ENCODE measurements around the gene SNAPC4.

SNAPC4 gene

DNA sequence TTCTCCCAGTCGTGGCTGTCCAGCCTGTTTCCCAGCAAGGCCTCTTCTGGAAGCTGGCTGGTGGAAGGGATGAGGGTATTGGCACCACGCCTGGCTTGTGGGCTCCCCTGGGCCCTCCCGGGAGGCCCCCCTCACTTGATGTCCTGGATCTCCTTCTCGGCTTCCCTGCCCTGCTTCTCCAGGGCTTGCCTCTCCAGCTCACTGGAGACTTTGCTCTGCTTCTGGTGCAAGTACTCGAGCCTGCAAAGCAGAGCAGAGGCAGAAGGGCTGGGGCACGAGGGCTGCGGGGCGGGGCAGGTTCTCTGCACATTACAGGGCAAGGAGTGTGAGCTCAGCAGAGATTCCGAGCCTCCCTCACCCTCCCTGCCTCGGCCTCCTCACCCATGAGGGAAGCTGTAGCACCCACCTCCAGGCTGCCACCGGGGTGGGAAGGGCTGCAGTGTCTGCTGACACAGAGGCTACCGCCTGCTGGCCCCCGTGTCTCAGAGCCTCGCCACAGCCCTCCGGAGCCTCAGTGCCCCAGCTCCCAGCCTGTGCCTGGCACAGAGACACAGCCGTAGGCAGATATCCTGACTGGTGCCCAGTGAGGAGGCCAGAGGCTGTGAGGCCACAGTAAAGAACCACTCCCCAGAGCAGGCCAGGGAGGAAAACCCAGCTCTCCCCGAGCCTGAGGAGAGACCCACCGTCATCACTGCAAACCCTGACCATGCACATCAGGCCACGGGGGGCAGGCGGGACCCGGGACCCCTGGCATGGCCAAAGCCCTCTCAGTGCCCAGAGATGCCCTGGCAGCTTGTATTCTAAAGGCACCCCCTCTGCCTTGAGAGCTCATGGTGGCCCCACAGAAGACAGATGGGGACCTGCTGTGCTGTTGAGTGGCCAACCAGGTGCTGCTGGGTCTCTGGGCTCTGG lies 7.2 kb downstream of the SNAPC4 start:
- CTCF ChIA-PET: interaction anchor here (0.7 to 1.3 kb wide), 4 partner anchors 8 to 168 kb away, joined by 3 read pairs; no protein-coding TSS in a partner anchor
- no peak overlapping the region for H3K4me3 ChIP-seq (ENCODE audit: control insufficient read depth in 1 of 7, extremely low read depth in 1 of 7, insufficient read depth in 4 of 7, low read depth in 2 of 7, low read length in 6 of 7)
- DNase-seq: no peak

DNA sequence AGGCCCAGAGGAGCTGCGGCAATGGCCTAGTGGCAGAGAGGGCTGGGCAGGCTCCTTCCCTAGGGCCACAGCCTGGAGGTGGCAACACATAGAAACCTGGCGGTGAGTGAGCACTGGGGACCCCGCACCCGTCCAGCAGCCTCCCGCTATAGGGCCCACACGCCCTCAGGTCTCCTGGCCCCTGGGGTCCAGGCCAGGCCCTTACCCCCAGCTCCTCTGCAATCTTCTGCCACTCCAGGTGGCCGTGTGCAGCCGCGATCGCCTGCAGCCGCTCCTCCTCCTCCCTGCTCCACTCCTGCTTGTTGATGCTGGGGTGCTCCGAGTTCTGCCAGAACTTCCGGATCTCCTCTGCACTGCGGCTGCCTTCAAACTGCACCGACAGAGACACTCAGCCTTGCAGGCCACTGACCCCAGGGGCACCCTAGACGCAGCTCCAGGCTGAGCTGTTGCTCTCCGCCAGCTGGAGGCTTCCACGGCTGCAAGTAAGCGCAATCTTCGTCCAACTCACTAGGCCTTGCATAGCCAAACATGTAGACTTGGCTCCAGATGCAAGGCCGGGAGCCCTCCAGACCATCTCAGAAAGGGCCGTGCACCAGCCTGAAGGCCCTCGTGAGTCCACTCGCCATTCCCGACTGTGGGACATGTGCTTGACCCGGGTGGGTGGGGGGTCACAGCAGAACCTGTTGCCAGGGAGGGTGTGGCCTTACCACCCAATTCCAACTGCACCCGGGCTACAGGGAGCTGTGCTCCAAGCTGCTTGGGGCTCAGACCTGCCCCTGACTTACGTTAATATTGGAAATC lies 8.0 kb downstream of the SNAPC4 start:
- H3K4me3 ChIP-seq (ENCODE audit: control insufficient read depth in 1 of 7, extremely low read depth in 1 of 7, insufficient read depth in 4 of 7, low read depth in 2 of 7, low read length in 6 of 7): no peak overlapping the region
- no peaks in the 10 kb centered on the region for H3K4me1 ChIP-seq (ENCODE audit: control extremely low read depth in 1 of 4, control insufficient read depth in 4 of 4, insufficient read depth in 4 of 4, low read length in 3 of 4)
- ChIA-PET POLR2A (no interaction called here), CTCF (interaction anchor here (1.0 to 1.5 kb wide), 3 partner anchors 9 to 167 kb away, joined by 3 to 8 read pairs (median 3); no protein-coding TSS in a partner anchor)
- H3K36me3 ChIP-seq (ENCODE audit: control insufficient read depth in 4 of 4, insufficient read depth in 4 of 4, low read length in 3 of 4): peaks cover 8 to 91% (median 74%) of the 10 kb centered on the region in 4 experiments
- H3K9me3 ChIP-seq (ENCODE audit: control extremely low read depth in 1 of 5, control insufficient read depth in 4 of 5, insufficient read depth in 2 of 5, low read depth in 1 of 5, low read length in 4 of 5): no peaks in the 10 kb centered on the region
- no peaks in the 10 kb centered on the region for H3K27me3 ChIP-seq (replicated peaks in 2 of 5; ENCODE audit: control insufficient read depth in 4 of 5, insufficient read depth in 5 of 5, low read length in 4 of 5)
- no peak overlapping the region for H3K27ac ChIP-seq (ENCODE audit: insufficient read depth in 1 of 2, low read depth in 1 of 2, low read length in 2 of 2, poor library complexity in 1 of 2, severe bottlenecking in 2 of 2)
- DNase-seq: no peak
- WGBS (ENCODE audit: insufficient coverage): 95% methylated on average over 26 of the region's 28 CpGs

More for the DNA sequence above, 7.2 kb downstream of the SNAPC4 start:
- Histone ChIP-seq H3K27ac (ENCODE audit: insufficient read depth in 1 of 2, low read depth in 1 of 2, low read length in 2 of 2, poor library complexity in 1 of 2, severe bottlenecking in 2 of 2) (no peak overlapping the region), H3K36me3 (ENCODE audit: control insufficient read depth in 4 of 4, insufficient read depth in 4 of 4, low read length in 3 of 4) (peaks cover 7 to 89% (median 70%) of the 10 kb centered on the region in 4 experiments), H3K4me1 (ENCODE audit: control extremely low read depth in 1 of 4, control insufficient read depth in 4 of 4, insufficient read depth in 4 of 4, low read length in 3 of 4) (no peaks in the 10 kb centered on the region), H3K27me3 (replicated peaks in 2 of 5; ENCODE audit: control insufficient read depth in 4 of 5, insufficient read depth in 5 of 5, low read length in 4 of 5) (no peaks in the 10 kb centered on the region), H3K9me3 (ENCODE audit: control extremely low read depth in 1 of 5, control insufficient read depth in 4 of 5, insufficient read depth in 2 of 5, low read depth in 1 of 5, low read length in 4 of 5) (no peaks in the 10 kb centered on the region)
- POLR2A ChIA-PET: no interaction called here
- WGBS (ENCODE audit: insufficient coverage): 97% methylated on average over 20 of the region's 21 CpGs

DNA sequence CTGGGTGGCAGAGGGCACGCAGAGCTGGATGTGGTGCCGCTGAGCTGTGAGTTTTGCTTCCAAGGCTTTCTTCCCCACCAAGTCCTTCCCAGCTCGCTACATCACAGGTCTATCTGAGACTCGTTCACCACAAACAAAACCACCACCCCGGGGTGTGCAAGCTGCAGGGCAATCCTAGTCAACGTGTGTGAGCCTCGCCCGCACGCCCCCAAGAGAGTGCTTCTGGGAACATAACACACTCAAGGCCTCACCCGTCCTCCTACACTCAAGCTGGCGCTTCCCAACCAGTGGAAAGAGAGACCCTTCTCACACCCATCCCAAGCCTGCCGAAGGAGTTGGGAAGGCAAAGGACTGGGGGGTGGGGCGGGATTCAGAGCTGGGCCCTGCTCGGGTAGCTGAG lies 10.6 kb downstream of the SNAPC4 start:
- H3K4me1 ChIP-seq (ENCODE audit: control extremely low read depth in 1 of 4, control insufficient read depth in 4 of 4, insufficient read depth in 4 of 4, low read length in 3 of 4): no peaks in the 10 kb centered on the region
- no peak overlapping the region for H3K4me3 ChIP-seq (ENCODE audit: control insufficient read depth in 1 of 7, extremely low read depth in 1 of 7, insufficient read depth in 4 of 7, low read depth in 2 of 7, low read length in 6 of 7)
- H3K9me3 ChIP-seq (ENCODE audit: control extremely low read depth in 1 of 5, control insufficient read depth in 4 of 5, insufficient read depth in 2 of 5, low read depth in 1 of 5, low read length in 4 of 5): no peaks in the 10 kb centered on the region
- WGBS (ENCODE audit: insufficient coverage): 93% methylated on average over 5 of the region's 14 CpGs
- CTCF ChIA-PET: interaction anchor here (1.2 to 1.7 kb wide), 5 partner anchors 8 to 76 kb away, joined by 3 to 6 read pairs (median 4); no protein-coding TSS in a partner anchor
- peaks cover 7 to 82% (median 62%) of the 10 kb centered on the region in 4 experiments for H3K36me3 ChIP-seq (ENCODE audit: control insufficient read depth in 4 of 4, insufficient read depth in 4 of 4, low read length in 3 of 4)
- POLR2A ChIA-PET: no interaction called here
- H3K27ac ChIP-seq (ENCODE audit: insufficient read depth in 1 of 2, low read depth in 1 of 2, low read length in 2 of 2, poor library complexity in 1 of 2, severe bottlenecking in 2 of 2): no peak overlapping the region
- no peaks in the 10 kb centered on the region for H3K27me3 ChIP-seq (replicated peaks in 2 of 5; ENCODE audit: control insufficient read depth in 4 of 5, insufficient read depth in 5 of 5, low read length in 4 of 5)
- no peak for DNase-seq

DNA sequence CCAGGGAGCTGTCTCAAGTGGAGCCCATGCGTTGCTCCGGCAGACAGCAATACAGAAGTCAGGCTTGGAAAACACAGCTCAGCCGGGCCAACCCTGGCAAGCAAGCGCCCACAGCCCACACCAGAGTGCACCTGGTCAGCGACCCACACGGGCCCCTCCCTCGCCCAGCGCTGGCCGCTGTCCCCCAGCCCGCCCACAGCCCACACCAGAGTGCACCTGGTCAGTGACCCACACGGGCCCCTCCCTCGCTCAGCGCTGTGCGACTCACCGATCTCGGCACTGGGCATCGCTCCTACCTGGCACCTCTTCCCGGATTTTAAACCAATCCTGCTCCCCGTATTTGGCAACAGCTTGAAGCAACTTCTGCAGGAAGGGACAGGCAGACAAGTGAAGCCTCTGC lies 12.8 kb downstream of the SNAPC4 start:
- no peaks in the 10 kb centered on the region for H3K27me3 ChIP-seq (replicated peaks in 2 of 5; ENCODE audit: control insufficient read depth in 4 of 5, insufficient read depth in 5 of 5, low read length in 4 of 5)
- ChIA-PET POLR2A (interaction anchor here (0.6 kb wide), 1 partner anchor 64 kb away, joined by 3 read pairs; no protein-coding TSS in a partner anchor), CTCF (interaction anchor here (0.8 to 2.3 kb wide), 5 partner anchors 10 to 64 kb away, joined by 3 to 7 read pairs (median 3); no protein-coding TSS in a partner anchor)
- no peaks in the 10 kb centered on the region for H3K4me1 ChIP-seq (ENCODE audit: control extremely low read depth in 1 of 4, control insufficient read depth in 4 of 4, insufficient read depth in 4 of 4, low read length in 3 of 4)
- WGBS (ENCODE audit: insufficient coverage): 97% methylated on average over 19 of the region's 19 CpGs
- no peak overlapping the region for H3K27ac ChIP-seq (ENCODE audit: insufficient read depth in 1 of 2, low read depth in 1 of 2, low read length in 2 of 2, poor library complexity in 1 of 2, severe bottlenecking in 2 of 2)
- H3K4me3 ChIP-seq (ENCODE audit: control insufficient read depth in 1 of 7, extremely low read depth in 1 of 7, insufficient read depth in 4 of 7, low read depth in 2 of 7, low read length in 6 of 7): no peak overlapping the region
- peaks cover 15 to 81% (median 58%) of the 10 kb centered on the region in 4 experiments for H3K36me3 ChIP-seq (ENCODE audit: control insufficient read depth in 4 of 4, insufficient read depth in 4 of 4, low read length in 3 of 4)
- no peak for DNase-seq
- no peaks in the 10 kb centered on the region for H3K9me3 ChIP-seq (ENCODE audit: control extremely low read depth in 1 of 5, control insufficient read depth in 4 of 5, insufficient read depth in 2 of 5, low read depth in 1 of 5, low read length in 4 of 5)

DNA sequence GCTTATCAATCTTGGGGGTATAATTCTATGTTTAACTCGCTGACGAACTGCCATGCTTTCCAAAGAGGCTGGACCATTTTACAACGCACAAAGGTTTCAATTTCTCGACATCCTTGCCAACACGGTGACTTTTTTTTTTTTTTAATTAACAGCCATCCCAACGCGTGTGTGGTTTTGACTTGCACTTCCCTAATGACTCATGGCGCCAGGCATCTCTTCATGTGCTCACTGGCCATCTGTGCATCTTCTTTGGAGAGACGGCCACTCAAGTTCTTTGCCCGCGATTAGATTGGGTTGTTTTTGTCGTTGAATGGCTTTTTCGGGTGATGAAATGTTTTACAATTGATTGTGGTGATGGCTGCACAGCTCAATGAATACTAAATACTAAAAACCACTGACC lies 14.0 kb downstream of the SNAPC4 start:
- Histone ChIP-seq H3K27me3 (replicated peaks in 2 of 5; ENCODE audit: control insufficient read depth in 4 of 5, insufficient read depth in 5 of 5, low read length in 4 of 5) (no peaks in the 10 kb centered on the region), H3K27ac (ENCODE audit: insufficient read depth in 1 of 2, low read depth in 1 of 2, low read length in 2 of 2, poor library complexity in 1 of 2, severe bottlenecking in 2 of 2) (no peak overlapping the region), H3K4me3 (ENCODE audit: control insufficient read depth in 1 of 7, extremely low read depth in 1 of 7, insufficient read depth in 4 of 7, low read depth in 2 of 7, low read length in 6 of 7) (no peak overlapping the region), H3K36me3 (ENCODE audit: control insufficient read depth in 4 of 4, insufficient read depth in 4 of 4, low read length in 3 of 4) (peaks cover 15 to 81% (median 59%) of the 10 kb centered on the region in 4 experiments), H3K4me1 (ENCODE audit: control extremely low read depth in 1 of 4, control insufficient read depth in 4 of 4, insufficient read depth in 4 of 4, low read length in 3 of 4) (no peaks in the 10 kb centered on the region), H3K9me3 (ENCODE audit: control extremely low read depth in 1 of 5, control insufficient read depth in 4 of 5, insufficient read depth in 2 of 5, low read depth in 1 of 5, low read length in 4 of 5) (no peaks in the 10 kb centered on the region)
- 92% methylated on average over 9 of the region's 13 CpGs for WGBS (ENCODE audit: insufficient coverage)
- ChIA-PET CTCF (interaction anchor here (0.6 to 2.3 kb wide), 2 partner anchors 11 to 16 kb away, joined by 3 to 7 read pairs; no protein-coding TSS in a partner anchor), POLR2A (no interaction called here)
- no peak for DNase-seq

DNA sequence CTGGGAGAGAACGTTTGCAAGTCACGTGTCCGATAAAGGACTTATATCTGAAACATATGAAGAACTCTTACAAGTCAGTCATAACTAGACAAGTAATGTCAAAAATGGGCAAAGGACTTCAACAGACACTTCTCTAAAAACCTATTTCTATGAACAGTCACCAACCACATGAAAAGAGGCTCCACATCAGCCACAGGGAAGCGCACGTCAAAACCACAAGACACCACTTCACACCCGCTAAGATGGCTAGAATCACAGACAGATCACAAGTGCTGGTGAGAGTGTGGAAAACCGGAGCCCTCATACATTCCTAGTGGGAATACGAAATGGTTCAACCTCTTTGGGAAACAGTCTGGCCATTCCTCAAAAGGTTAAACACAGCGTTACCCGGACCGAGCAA lies 15.0 kb downstream of the SNAPC4 start:
- H3K9me3 ChIP-seq (ENCODE audit: control extremely low read depth in 1 of 5, control insufficient read depth in 4 of 5, insufficient read depth in 2 of 5, low read depth in 1 of 5, low read length in 4 of 5): no peaks in the 10 kb centered on the region
- no peaks in the 10 kb centered on the region for H3K4me1 ChIP-seq (ENCODE audit: control extremely low read depth in 1 of 4, control insufficient read depth in 4 of 4, insufficient read depth in 4 of 4, low read length in 3 of 4)
- no peaks in the 10 kb centered on the region for H3K27me3 ChIP-seq (replicated peaks in 2 of 5; ENCODE audit: control insufficient read depth in 4 of 5, insufficient read depth in 5 of 5, low read length in 4 of 5)
- POLR2A ChIA-PET: no interaction called here
- H3K27ac ChIP-seq (ENCODE audit: insufficient read depth in 1 of 2, low read depth in 1 of 2, low read length in 2 of 2, poor library complexity in 1 of 2, severe bottlenecking in 2 of 2): no peak overlapping the region
- CTCF ChIA-PET: interaction anchor here (1.1 to 2.0 kb wide), 3 partner anchors 14 to 22 kb away, joined by 3 to 6 read pairs (median 4); partner anchors contain the start of gene DNLZ
- H3K4me3 ChIP-seq (ENCODE audit: control insufficient read depth in 1 of 7, extremely low read depth in 1 of 7, insufficient read depth in 4 of 7, low read depth in 2 of 7, low read length in 6 of 7): no peak overlapping the region
- no peak for DNase-seq
- peaks cover 15 to 87% (median 63%) of the 10 kb centered on the region in 4 experiments for H3K36me3 ChIP-seq (ENCODE audit: control insufficient read depth in 4 of 4, insufficient read depth in 4 of 4, low read length in 3 of 4)
- 90% methylated on average over 8 of the region's 11 CpGs for WGBS (ENCODE audit: insufficient coverage)

All from common myeloid progenitor, CD34-positive (primary cell).